GM18517 (cell line): ENCODE results near the gene CDH9.

Source experiments
- ATAC-seq: cut with Tn5 transposase; IDR thresholded peaks from one replicate; pipeline ENCODE4 v1.9.1; 2021; ENCODE audit warnings: mild to moderate bottlenecking, moderate library complexity; ENCODE audit not compliant: unreplicated experiment

CDH9 gene

GRCh38 chr5:26843677-26844076 lies 194.7 kb downstream of the CDH9 start:
- no peak for ATAC-seq

- no peak for ATAC-seq
Measured at GRCh38 chr5:26833596-26833995, 204.8 kb downstream of the CDH9 start.
